Measurements from ENCODE around the gene FREY1.
A peak's percentile ranks its signal among the peaks of the same experiment; 100 is the strongest.

FREY1 gene

DNA sequence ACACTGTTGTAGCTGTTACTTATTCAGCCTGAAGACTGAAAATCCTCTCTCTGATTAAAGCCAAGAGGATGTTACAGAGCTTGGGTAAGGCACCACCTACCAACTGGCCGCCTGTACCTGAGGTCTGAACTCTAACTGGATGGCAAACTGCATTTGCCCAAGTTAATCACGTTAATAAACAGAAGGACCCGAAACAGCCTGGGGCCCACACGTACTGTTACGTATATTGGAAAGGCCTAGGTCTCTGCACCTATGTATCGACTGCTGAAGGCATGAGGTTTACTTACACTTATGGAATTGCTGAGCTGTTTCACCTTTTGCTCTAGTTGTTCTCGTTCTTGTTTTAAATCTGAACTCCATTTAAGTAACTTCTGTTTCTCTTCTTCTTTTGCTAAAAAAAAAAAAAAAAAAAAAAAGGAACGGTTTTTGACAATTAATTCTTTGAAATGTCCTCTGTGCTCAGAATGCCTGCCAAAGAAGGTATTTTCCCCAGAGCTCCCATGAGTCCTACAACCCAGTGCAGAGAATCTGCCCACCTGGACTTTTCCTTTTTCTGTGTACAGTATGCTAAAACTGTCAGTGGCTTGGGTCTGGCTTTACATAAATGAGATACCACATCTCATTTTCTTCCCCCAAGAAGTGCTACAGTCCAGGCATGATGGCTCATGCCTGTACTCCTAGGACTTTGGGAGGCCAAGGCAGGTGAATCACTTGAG is 28.4 kb upstream of the FREY1 start:
- Histone ChIP-seq H3K4me3 (ENCODE audit: severe bottlenecking) (no peak overlapping the region), H3K36me3 (ENCODE audit: low read depth) (0 out of 2 replicates have a peak, but pooled peaks cover 11% of the 10 kb centered on the region), H3K27ac (ENCODE audit: poor library complexity, severe bottlenecking) (no peak overlapping the region), H3K27me3 (ENCODE audit: insufficient read depth, poor library complexity, severe bottlenecking) (no peaks in the 10 kb centered on the region), H3K9me3 (ENCODE audit: severe bottlenecking) (no peaks in the 10 kb centered on the region), H3K4me1 (ENCODE audit: insufficient read depth, poor library complexity, severe bottlenecking) (peaks cover 28% of the 10 kb centered on the region)
- TF ChIP-seq, protein P1, sequence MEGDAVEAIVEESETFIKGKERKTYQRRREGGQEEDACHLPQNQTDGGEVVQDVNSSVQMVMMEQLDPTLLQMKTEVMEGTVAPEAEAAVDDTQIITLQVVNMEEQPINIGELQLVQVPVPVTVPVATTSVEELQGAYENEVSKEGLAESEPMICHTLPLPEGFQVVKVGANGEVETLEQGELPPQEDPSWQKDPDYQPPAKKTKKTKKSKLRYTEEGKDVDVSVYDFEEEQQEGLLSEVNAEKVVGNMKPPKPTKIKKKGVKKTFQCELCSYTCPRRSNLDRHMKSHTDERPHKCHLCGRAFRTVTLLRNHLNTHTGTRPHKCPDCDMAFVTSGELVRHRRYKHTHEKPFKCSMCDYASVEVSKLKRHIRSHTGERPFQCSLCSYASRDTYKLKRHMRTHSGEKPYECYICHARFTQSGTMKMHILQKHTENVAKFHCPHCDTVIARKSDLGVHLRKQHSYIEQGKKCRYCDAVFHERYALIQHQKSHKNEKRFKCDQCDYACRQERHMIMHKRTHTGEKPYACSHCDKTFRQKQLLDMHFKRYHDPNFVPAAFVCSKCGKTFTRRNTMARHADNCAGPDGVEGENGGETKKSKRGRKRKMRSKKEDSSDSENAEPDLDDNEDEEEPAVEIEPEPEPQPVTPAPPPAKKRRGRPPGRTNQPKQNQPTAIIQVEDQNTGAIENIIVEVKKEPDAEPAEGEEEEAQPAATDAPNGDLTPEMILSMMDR (IDR thresholded peaks at IDR 0.05; ENCODE audit: poor library complexity, severe bottlenecking), result no peak
- ATAC-seq (ENCODE audit: low read depth) (no peak), DNase-seq (ENCODE audit: low spot score) (no peak)

- H3K4me1 ChIP-seq (ENCODE audit: insufficient read depth, poor library complexity, severe bottlenecking), result peaks cover 36% of the 10 kb centered on the region
- ATAC-seq (ENCODE audit: low read depth) (no peak), DNase-seq (ENCODE audit: low spot score) (no peak)
- H3K27me3 ChIP-seq (ENCODE audit: insufficient read depth, poor library complexity, severe bottlenecking), result no peaks in the 10 kb centered on the region
- TF ChIP-seq, protein P1 (IDR thresholded peaks at IDR 0.05; ENCODE audit: poor library complexity, severe bottlenecking), result no peak
- H3K4me3 ChIP-seq (ENCODE audit: severe bottlenecking), result no peak overlapping the region
- no peaks in the 10 kb centered on the region for H3K9me3 ChIP-seq (ENCODE audit: severe bottlenecking)
- H3K27ac ChIP-seq (ENCODE audit: poor library complexity, severe bottlenecking), result peak overlapping the region; percentile 95
- 0 out of 2 replicates have a peak, but pooled peaks cover 11% of the 10 kb centered on the region for H3K36me3 ChIP-seq (ENCODE audit: low read depth)
Measured at GRCh38 chr11:45934580-45935318, 27.7 kb upstream of the FREY1 start.

- Histone ChIP-seq H3K4me3 (ENCODE audit: severe bottlenecking) (no peak overlapping the region), H3K9me3 (ENCODE audit: severe bottlenecking) (no peaks in the 10 kb centered on the region), H3K27ac (ENCODE audit: poor library complexity, severe bottlenecking) (peak overlapping the region; percentile 95), H3K27me3 (ENCODE audit: insufficient read depth, poor library complexity, severe bottlenecking) (no peaks in the 10 kb centered on the region), H3K36me3 (ENCODE audit: low read depth) (0 out of 2 replicates have a peak, but pooled peaks cover 11% of the 10 kb centered on the region), H3K4me1 (ENCODE audit: insufficient read depth, poor library complexity, severe bottlenecking) (peaks cover 43% of the 10 kb centered on the region)
- TF ChIP-seq, protein P1 (IDR thresholded peaks at IDR 0.05; ENCODE audit: poor library complexity, severe bottlenecking), result no peak
- ATAC-seq (ENCODE audit: low read depth) (no peak), DNase-seq (ENCODE audit: low spot score) (no peak)
Measured at GRCh38 chr11:45933846-45934579, 26.9 kb upstream of the FREY1 start.

DNA sequence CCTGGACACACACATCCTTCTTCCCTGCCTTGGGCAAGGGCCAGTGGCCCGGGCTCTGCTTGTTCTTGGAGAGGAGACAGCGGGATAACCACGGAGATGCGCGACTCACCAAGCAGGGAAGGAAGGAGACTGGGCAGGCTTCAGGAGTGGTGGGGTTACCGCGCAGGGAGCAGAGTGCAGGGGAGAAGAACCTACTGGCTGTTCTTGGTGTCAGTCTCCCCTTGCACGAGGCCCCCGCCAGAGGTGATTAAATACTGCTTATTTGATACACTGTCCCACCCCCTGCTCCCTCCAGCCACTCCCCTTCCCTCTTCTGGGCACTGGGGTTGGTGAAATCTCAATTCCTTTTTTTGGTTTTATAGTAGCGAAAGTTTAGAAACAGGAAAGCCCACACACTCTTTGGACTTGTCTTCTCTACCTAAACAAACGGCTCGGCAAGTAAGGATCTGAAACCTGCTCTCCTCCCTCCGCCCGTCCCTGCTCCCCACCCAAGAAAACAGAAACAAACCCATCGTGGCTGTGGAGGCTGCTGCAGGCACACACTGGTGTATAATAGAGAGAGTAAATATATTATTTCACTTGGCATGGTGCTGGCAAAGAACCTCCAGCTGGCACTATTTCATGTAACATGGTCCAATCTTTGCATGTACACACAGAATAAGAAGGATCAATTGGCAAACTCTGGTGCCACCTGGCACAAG is 26.2 kb upstream of the FREY1 start:
- H3K36me3 ChIP-seq (ENCODE audit: low read depth), result peaks cover 12% of the 10 kb centered on the region
- TF ChIP-seq, protein P1 (IDR thresholded peaks at IDR 0.05; ENCODE audit: poor library complexity, severe bottlenecking), result no peak
- no peak overlapping the region for H3K4me3 ChIP-seq (ENCODE audit: severe bottlenecking)
- no peaks in the 10 kb centered on the region for H3K9me3 ChIP-seq (ENCODE audit: severe bottlenecking)
- H3K27ac ChIP-seq (ENCODE audit: poor library complexity, severe bottlenecking), result peak overlapping the region; percentile 95
- H3K4me1 ChIP-seq (ENCODE audit: insufficient read depth, poor library complexity, severe bottlenecking), result peaks cover 50% of the 10 kb centered on the region
- no peak for DNase-seq (ENCODE audit: low spot score)
- H3K27me3 ChIP-seq (ENCODE audit: insufficient read depth, poor library complexity, severe bottlenecking), result no peaks in the 10 kb centered on the region
- 0 out of 3 replicates have a peak, but pooled peaks have one; percentile 8 for ATAC-seq (ENCODE audit: low read depth)

Measured in RWPE2 (cell line).